HepG2 (cell line): Measurements from ENCODE around the gene SSH3. TPM values are rescaled to one million over a fixed set of nuclear protein-coding genes. Genes with fewer than 3 reads are reported as not detected.
A peak's percentile ranks its signal among the peaks of the same experiment; 100 is the strongest.

Source experiments
- CENPT ChIP-seq: sonication (generic); formaldehyde crosslinking; IDR thresholded peaks from 2 replicates; pipeline ENCODE4 v1.8.0; 2022; ENCODE audit warnings: low read depth, mild to moderate bottlenecking, moderate library complexity, missing genetic modification reagents
- DMAP1 ChIP-seq: IDR thresholded peaks from 2 replicates; pipeline ENCODE4 v1.6.1; 2016
- HNF4A ChIP-seq: sonication (generic); formaldehyde crosslinking; IDR thresholded peaks from 2 replicates; pipeline ENCODE4 v1.4.0; 2020; ENCODE audit warnings: missing genetic modification reagents
- KDM5B ChIP-seq: sonication (generic); formaldehyde crosslinking; IDR thresholded peaks from 2 replicates; pipeline ENCODE4 v1.4.0; 2020; ENCODE audit warnings: missing genetic modification reagents, mild to moderate bottlenecking, borderline replicate concordance
- MBD4 ChIP-seq: IDR thresholded peaks from 2 replicates; pipeline ENCODE4 v1.6.1; 2012; ENCODE audit warnings: low read length, inconsistent platforms, borderline replicate concordance
- MBNL3 ChIP-seq: fragments of 250-450 bp; sonication (Bioruptor Pico); conservative IDR thresholded peaks from 2 replicates; pipeline ENCODE4 v1.8.0; 2022; ENCODE audit warnings: mild to moderate bottlenecking, inconsistent platforms
- MIER3 ChIP-seq: IDR thresholded peaks from 2 replicates; pipeline ENCODE4 v1.6.1; 2016; ENCODE audit warnings: missing compliant biosample characterization, borderline replicate concordance
- PHF20 ChIP-seq: sonication (generic); formaldehyde crosslinking; IDR thresholded peaks from 2 replicates; pipeline ENCODE4 v1.5.0; 2020; ENCODE audit warnings: mild to moderate bottlenecking, missing genetic modification reagents
- PHF21A ChIP-seq: sonication (generic); formaldehyde crosslinking; IDR thresholded peaks from 2 replicates; pipeline ENCODE4 v1.5.0; 2020; ENCODE audit warnings: mild to moderate bottlenecking, missing genetic modification reagents
- REXO4 ChIP-seq: sonication (generic); formaldehyde crosslinking; IDR thresholded peaks from 2 replicates; pipeline ENCODE4 v1.8.0; 2022; ENCODE audit warnings: missing genetic modification reagents, mild to moderate bottlenecking, borderline replicate concordance
- ZFYVE20 ChIP-seq: sonication (generic); formaldehyde crosslinking; IDR thresholded peaks from 2 replicates; pipeline ENCODE4 v1.8.0; 2023; ENCODE audit warnings: low read depth, mild to moderate bottlenecking, moderate library complexity, missing genetic modification reagents, borderline replicate concordance
- ZKSCAN1 ChIP-seq: fragments of 150-350 bp; IDR thresholded peaks from 2 replicates; pipeline ENCODE4 v1.6.1; 2014; ENCODE audit warnings: low read length
- ZNF12 ChIP-seq: sonication (generic); formaldehyde crosslinking; IDR thresholded peaks from 2 replicates; pipeline ENCODE4 v1.5.0; 2020; ENCODE audit warnings: missing genetic modification reagents
- ZNF264 ChIP-seq: sonication (generic); formaldehyde crosslinking; IDR thresholded peaks from 2 replicates; pipeline ENCODE4 v1.4.0; 2020; ENCODE audit warnings: missing genetic modification reagents
- ZNF572 ChIP-seq: sonication (generic); formaldehyde crosslinking; IDR thresholded peaks from 2 replicates; pipeline ENCODE4 v1.5.1; 2020; ENCODE audit warnings: mild to moderate bottlenecking, missing genetic modification reagents
- ZNF773 ChIP-seq: sonication (generic); formaldehyde crosslinking; IDR thresholded peaks from 2 replicates; pipeline ENCODE4 v1.4.0; 2020; ENCODE audit warnings: missing genetic modification reagents, borderline replicate concordance
- polyA plus RNA-seq, 8 experiments: library from polyadenylated mRNA; depleted of rRNA in 3 of 8; stranded (reverse) in 7 of 8; unstranded in 1 of 8; fragments of >200 nt; fragmentation: Illumina TruSeq in 4 of 8; extraction: Trizol in 4 of 8; gene quantifications; 2 replicates each; pipeline versions ENCODE4 v1.2.1 to v1.2.3, GENCODE V29; 2011 to 2016; ENCODE audit warnings: low read depth in 4 of 8, missing spikeins in 1 of 8, mixed read lengths in 1 of 8; ENCODE audit not compliant: insufficient read depth in 1 of 8
- total RNA-seq, 5 experiments: library from RNA; depleted of rRNA; stranded (reverse); fragments of >200 nt; fragmentation: Illumina TruSeq; extraction: Trizol; gene quantifications; 2 replicates each; pipeline ENCODE4 v1.2.3, GENCODE V29; 2016; ENCODE audit warnings: low read depth in 1 of 5
- TF ChIP-seq, protein P1 (sequence below): sonication (generic); formaldehyde crosslinking; IDR thresholded peaks from 2 replicates; pipeline ENCODE4 v1.5.0; 2020; ENCODE audit warnings: missing genetic modification reagents
- TF ChIP-seq, protein P2 (sequence below): sonication (generic); formaldehyde crosslinking; IDR thresholded peaks from 2 replicates; pipeline ENCODE4 v1.5.0; 2020; ENCODE audit warnings: missing genetic modification reagents
- TF ChIP-seq, protein P3 (sequence below): sonication (generic); formaldehyde crosslinking; IDR thresholded peaks from 2 replicates; pipeline ENCODE4 v1.4.0; 2020; ENCODE audit warnings: missing genetic modification reagents
- TF ChIP-seq, protein P4 (sequence below): sonication (generic); formaldehyde crosslinking; IDR thresholded peaks from 2 replicates; pipeline ENCODE4 v1.5.1; 2020; ENCODE audit warnings: mild to moderate bottlenecking, moderate library complexity, missing genetic modification reagents

Gene SSH3
- total and polyA plus RNA-seq, 2 of the 13 experiments (the other 11 are each of a cell fraction or from before 2014, with no cell fraction given) = 12.4 to 18.8 TPM

DNA sequence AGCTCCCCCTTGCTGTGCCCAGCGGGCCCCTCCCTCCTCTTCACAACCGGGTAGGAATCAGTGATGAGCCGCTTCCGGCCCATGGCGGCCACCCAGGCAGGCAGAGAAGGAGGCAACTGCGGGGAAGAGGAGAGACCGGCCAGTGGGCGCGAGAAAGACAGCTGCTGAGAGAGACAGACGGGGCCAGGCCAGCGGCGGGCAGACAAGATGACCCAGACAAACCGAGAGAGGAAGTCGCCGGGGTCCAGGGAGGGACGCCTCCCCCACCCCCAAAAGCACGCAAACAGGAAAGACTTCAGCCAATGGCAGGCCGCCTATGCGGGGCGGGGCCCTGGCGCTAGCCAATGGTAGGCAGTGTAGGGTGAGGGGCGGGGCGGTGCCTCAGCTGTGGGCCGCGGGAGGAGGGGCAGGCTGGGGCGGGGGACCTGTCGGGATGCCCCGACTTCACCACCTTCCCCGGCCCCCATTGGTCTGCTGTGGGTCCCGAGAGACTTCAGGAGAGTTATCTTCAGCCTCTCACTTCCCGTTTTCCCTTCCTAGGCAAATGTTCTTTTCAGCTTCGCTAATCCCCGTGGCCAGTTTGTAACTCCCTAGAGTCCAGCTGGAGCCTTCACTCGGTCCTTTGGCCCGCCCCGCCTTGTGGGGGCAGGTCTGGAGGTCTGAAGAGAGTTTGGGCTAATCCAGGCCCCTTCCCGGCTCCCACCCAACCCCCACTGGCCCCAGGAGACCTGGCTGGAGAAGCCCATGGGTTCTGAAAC is 50.2 kb downstream of the SSH3 start, which contains the start of gene POLD4 (continued):
- TF ChIP-seq, protein P1, sequence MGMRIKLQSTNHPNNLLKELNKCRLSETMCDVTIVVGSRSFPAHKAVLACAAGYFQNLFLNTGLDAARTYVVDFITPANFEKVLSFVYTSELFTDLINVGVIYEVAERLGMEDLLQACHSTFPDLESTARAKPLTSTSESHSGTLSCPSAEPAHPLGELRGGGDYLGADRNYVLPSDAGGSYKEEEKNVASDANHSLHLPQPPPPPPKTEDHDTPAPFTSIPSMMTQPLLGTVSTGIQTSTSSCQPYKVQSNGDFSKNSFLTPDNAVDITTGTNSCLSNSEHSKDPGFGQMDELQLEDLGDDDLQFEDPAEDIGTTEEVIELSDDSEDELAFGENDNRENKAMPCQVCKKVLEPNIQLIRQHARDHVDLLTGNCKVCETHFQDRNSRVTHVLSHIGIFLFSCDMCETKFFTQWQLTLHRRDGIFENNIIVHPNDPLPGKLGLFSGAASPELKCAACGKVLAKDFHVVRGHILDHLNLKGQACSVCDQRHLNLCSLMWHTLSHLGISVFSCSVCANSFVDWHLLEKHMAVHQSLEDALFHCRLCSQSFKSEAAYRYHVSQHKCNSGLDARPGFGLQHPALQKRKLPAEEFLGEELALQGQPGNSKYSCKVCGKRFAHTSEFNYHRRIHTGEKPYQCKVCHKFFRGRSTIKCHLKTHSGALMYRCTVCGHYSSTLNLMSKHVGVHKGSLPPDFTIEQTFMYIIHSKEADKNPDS = 0 out of 2 replicates have a peak, but pooled peaks have one; percentile 29
- TF ChIP-seq, protein P2, sequence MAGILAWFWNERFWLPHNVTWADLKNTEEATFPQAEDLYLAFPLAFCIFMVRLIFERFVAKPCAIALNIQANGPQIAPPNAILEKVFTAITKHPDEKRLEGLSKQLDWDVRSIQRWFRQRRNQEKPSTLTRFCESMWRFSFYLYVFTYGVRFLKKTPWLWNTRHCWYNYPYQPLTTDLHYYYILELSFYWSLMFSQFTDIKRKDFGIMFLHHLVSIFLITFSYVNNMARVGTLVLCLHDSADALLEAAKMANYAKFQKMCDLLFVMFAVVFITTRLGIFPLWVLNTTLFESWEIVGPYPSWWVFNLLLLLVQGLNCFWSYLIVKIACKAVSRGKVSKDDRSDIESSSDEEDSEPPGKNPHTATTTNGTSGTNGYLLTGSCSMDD (CRISPR knock-in tag) = no peak
- TF ChIP-seq HNF4A (CRISPR knock-in tag) = peak; percentile 4; the same call in 1 of the 2 replicates
- TF ChIP-seq, protein P3, sequence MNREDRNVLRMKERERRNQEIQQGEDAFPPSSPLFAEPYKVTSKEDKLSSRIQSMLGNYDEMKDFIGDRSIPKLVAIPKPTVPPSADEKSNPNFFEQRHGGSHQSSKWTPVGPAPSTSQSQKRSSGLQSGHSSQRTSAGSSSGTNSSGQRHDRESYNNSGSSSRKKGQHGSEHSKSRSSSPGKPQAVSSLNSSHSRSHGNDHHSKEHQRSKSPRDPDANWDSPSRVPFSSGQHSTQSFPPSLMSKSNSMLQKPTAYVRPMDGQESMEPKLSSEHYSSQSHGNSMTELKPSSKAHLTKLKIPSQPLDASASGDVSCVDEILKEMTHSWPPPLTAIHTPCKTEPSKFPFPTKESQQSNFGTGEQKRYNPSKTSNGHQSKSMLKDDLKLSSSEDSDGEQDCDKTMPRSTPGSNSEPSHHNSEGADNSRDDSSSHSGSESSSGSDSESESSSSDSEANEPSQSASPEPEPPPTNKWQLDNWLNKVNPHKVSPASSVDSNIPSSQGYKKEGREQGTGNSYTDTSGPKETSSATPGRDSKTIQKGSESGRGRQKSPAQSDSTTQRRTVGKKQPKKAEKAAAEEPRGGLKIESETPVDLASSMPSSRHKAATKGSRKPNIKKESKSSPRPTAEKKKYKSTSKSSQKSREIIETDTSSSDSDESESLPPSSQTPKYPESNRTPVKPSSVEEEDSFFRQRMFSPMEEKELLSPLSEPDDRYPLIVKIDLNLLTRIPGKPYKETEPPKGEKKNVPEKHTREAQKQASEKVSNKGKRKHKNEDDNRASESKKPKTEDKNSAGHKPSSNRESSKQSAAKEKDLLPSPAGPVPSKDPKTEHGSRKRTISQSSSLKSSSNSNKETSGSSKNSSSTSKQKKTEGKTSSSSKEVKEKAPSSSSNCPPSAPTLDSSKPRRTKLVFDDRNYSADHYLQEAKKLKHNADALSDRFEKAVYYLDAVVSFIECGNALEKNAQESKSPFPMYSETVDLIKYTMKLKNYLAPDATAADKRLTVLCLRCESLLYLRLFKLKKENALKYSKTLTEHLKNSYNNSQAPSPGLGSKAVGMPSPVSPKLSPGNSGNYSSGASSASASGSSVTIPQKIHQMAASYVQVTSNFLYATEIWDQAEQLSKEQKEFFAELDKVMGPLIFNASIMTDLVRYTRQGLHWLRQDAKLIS (CRISPR knock-in tag) = no peak
- TF ChIP-seq ZNF572 (CRISPR knock-in tag) = peak; percentile 50; the same call in 1 of the 2 replicates
- TF ChIP-seq PHF21A (CRISPR knock-in tag) = peak; percentile 77
- TF ChIP-seq ZNF12 (CRISPR knock-in tag) = no peak
- TF ChIP-seq, protein P4, sequence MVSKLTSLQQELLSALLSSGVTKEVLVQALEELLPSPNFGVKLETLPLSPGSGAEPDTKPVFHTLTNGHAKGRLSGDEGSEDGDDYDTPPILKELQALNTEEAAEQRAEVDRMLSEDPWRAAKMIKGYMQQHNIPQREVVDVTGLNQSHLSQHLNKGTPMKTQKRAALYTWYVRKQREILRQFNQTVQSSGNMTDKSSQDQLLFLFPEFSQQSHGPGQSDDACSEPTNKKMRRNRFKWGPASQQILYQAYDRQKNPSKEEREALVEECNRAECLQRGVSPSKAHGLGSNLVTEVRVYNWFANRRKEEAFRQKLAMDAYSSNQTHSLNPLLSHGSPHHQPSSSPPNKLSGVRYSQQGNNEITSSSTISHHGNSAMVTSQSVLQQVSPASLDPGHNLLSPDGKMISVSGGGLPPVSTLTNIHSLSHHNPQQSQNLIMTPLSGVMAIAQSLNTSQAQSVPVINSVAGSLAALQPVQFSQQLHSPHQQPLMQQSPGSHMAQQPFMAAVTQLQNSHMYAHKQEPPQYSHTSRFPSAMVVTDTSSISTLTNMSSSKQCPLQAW = peak; percentile 84
- TF ChIP-seq ZKSCAN1 = no peak
- no peak for TF ChIP-seq MBD4
- no peak for TF ChIP-seq MBNL3 (CRISPR knock-in tag)
- TF ChIP-seq MIER3 = no peak
- TF ChIP-seq ZNF773 (CRISPR knock-in tag) = 0 out of 2 replicates have a peak, but pooled peaks have one; percentile 34
- 0 out of 2 replicates have a peak, but pooled peaks have one; percentile 19 for TF ChIP-seq ZNF264 (CRISPR knock-in tag)
- 0 out of 2 replicates have a peak, but pooled peaks have one; percentile 22 for TF ChIP-seq CENPT (CRISPR knock-in tag)
- no peak for TF ChIP-seq ZFYVE20 (CRISPR knock-in tag)
- peak; percentile 73; the same call in 1 of the 2 replicates for TF ChIP-seq KDM5B (CRISPR knock-in tag)
- peak; percentile 77 for TF ChIP-seq PHF20
- 0 out of 2 replicates have a peak, but pooled peaks have one; percentile 4 for TF ChIP-seq REXO4
- no peak; the same call in 1 of the 2 replicates for TF ChIP-seq DMAP1 (CRISPR knock-in tag)
